ENCODE measurements around the gene MORF4L2. TPM values are rescaled to one million over a fixed set of nuclear protein-coding genes. Genes with fewer than 3 reads are reported as not detected.

MORF4L2 gene
- total RNA-seq, 1 donor from 2014 or later, result 419 TPM

DNA sequence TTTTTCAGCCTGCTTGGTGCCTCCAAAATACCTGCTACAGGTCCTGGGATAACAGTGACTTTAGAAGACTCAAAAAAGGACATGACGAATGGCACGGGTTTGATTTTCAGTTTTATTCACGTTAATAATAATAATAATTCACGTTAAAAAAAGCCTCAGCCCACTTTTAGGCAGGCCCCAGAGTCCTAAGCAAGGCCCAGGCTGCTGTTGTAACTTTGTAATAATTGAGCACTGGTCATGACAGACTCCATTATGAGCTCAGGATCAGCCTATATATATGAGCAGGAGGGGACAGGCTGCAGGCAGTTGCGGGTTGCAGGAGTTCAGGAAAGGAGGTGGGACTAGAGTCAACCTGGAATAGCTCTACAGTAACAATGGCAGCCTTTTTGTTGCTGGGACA is 24.1 kb upstream of the MORF4L2 start, which contains the start of gene TMEM31:
TSS of gene TMEM31 (plus strand) at position 301 of the 400 bp plus-strand sequence. CDS start 1,350 bp downstream, outside the sequence.
- Mint-ChIP-seq H3K4me3 (no peak within 1 kb of the TSS), H3K36me3 (no peaks in the 10 kb centered on the region), H3K4me1 (ENCODE audit: unreplicated experiment) (peaks cover 4% of the 10 kb centered on the region), H3K27me3 (no peaks in the 10 kb centered on the region), H3K9me3 (peaks cover 8% of the 10 kb centered on the region), H3K27ac (no peak within 1 kb of the TSS)
- no peak for DNase-seq (ENCODE audit: extremely low spot score, unreplicated experiment)
- TF ChIP-seq CTCF (conservative IDR thresholded peaks at IDR 0.05), result no peak

GRCh38 chrX:103704863-103705262 is 18.4 kb upstream of the MORF4L2 start:
- H3K27ac Mint-ChIP-seq, result no peak overlapping the region
- TF ChIP-seq CTCF (conservative IDR thresholded peaks at IDR 0.05), result no peak
- no peaks in the 10 kb centered on the region for H3K36me3 Mint-ChIP-seq
- peaks cover 5% of the 10 kb centered on the region for H3K27me3 Mint-ChIP-seq
- H3K4me1 Mint-ChIP-seq (ENCODE audit: unreplicated experiment), result no peaks in the 10 kb centered on the region
- peaks cover 2% of the 10 kb centered on the region for H3K9me3 Mint-ChIP-seq
- DNase-seq (ENCODE audit: extremely low spot score, unreplicated experiment), result no peak
- H3K4me3 Mint-ChIP-seq, result no peak overlapping the region

- no peak for DNase-seq (ENCODE audit: extremely low spot score, unreplicated experiment)
- H3K4me3 Mint-ChIP-seq, result no peak overlapping the region
- H3K27ac Mint-ChIP-seq, result no peak overlapping the region
- H3K27me3 Mint-ChIP-seq, result peaks cover 5% of the 10 kb centered on the region
- H3K9me3 Mint-ChIP-seq, result peaks cover 4% of the 10 kb centered on the region
- H3K4me1 Mint-ChIP-seq (ENCODE audit: unreplicated experiment), result no peaks in the 10 kb centered on the region
- no peaks in the 10 kb centered on the region for H3K36me3 Mint-ChIP-seq
- no peak for TF ChIP-seq CTCF (conservative IDR thresholded peaks at IDR 0.05)
These were observed 12.7 kb upstream of the MORF4L2 start for GRCh38 chrX:103699243-103699642.

GRCh38 chrX:103697687-103698086 is 11.2 kb upstream of the MORF4L2 start:
- DNase-seq (ENCODE audit: extremely low spot score, unreplicated experiment), result no peak
- no peak overlapping the region for H3K27ac Mint-ChIP-seq
- H3K4me1 Mint-ChIP-seq (ENCODE audit: unreplicated experiment), result no peaks in the 10 kb centered on the region
- peaks cover 4% of the 10 kb centered on the region for H3K9me3 Mint-ChIP-seq
- no peaks in the 10 kb centered on the region for H3K27me3 Mint-ChIP-seq
- no peak overlapping the region for H3K4me3 Mint-ChIP-seq
- TF ChIP-seq CTCF (conservative IDR thresholded peaks at IDR 0.05), result no peak
- no peaks in the 10 kb centered on the region for H3K36me3 Mint-ChIP-seq

- DNase-seq (ENCODE audit: extremely low spot score, unreplicated experiment), result no peak
- Mint-ChIP-seq H3K9me3 (no peaks in the 10 kb centered on the region), H3K4me3 (no peak overlapping the region), H3K27ac (no peak overlapping the region), H3K36me3 (no peaks in the 10 kb centered on the region), H3K4me1 (ENCODE audit: unreplicated experiment) (no peaks in the 10 kb centered on the region), H3K27me3 (no peaks in the 10 kb centered on the region)
- no peak for TF ChIP-seq CTCF (conservative IDR thresholded peaks at IDR 0.05)
These were observed 4.6 kb upstream of the MORF4L2 start for GRCh38 chrX:103691059-103691458.

- no peak for DNase-seq (ENCODE audit: extremely low spot score, unreplicated experiment)
These were observed 2.4 kb upstream of the MORF4L2 start for GRCh38 chrX:103688946-103689345.

More at GRCh38 chrX:103688946-103689345, 2.4 kb upstream of the MORF4L2 start:
- no peaks in the 10 kb centered on the region for H3K27me3 Mint-ChIP-seq
- peaks cover 7% of the 10 kb centered on the region for H3K36me3 Mint-ChIP-seq
- no peaks in the 10 kb centered on the region for H3K9me3 Mint-ChIP-seq
- H3K4me1 Mint-ChIP-seq (ENCODE audit: unreplicated experiment), result no peaks in the 10 kb centered on the region
- H3K4me3 Mint-ChIP-seq, result no peak overlapping the region
- H3K27ac Mint-ChIP-seq, result peak overlapping the region; percentile 62
- TF ChIP-seq CTCF (conservative IDR thresholded peaks at IDR 0.05), result peak; percentile 88

Data from type B pancreatic cell (in vitro differentiated cells).